PFSK-1 (cell line): ENCODE measurements around the gene BTF3L4.

Experiments
- POLR2AphosphoS5 ChIP-seq: IDR thresholded peaks from 2 replicates; pipeline ENCODE4 v1.6.1; 2012; ENCODE audit warnings: low read depth, mild to moderate bottlenecking, control low read depth, low read length, moderate library complexity
- TF ChIP-seq, protein P1 (sequence below), 2 experiments: IDR thresholded peaks; 2 replicates each; pipeline versions ENCODE4 v1.6.1 to v1.8.0; 2011 to 2012; ENCODE audit warnings: low read depth in 2 of 2, low read length in 2 of 2, control low read depth in 1 of 2, inconsistent platforms in 1 of 2, mild to moderate bottlenecking in 1 of 2, moderate library complexity in 1 of 2; ENCODE audit not compliant: insufficient read depth in 1 of 2

DNA sequence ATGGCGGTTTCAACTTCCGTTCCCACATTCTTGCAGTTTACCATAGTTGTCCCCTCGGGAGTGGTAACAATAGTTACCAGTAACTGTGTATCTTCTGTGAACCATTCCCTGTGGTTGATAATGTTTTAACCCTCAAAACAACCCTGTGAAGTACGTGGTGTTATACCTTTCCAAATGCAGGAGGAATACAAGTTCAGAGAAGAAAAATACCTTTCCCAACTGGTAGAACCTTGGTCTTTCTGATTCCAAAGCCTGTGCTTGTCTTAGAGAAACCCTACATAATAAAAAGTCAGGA lies 789 bp downstream of the BTF3L4 start:
- no peak for TF ChIP-seq POLR2AphosphoS5
- TF ChIP-seq, protein P1, sequence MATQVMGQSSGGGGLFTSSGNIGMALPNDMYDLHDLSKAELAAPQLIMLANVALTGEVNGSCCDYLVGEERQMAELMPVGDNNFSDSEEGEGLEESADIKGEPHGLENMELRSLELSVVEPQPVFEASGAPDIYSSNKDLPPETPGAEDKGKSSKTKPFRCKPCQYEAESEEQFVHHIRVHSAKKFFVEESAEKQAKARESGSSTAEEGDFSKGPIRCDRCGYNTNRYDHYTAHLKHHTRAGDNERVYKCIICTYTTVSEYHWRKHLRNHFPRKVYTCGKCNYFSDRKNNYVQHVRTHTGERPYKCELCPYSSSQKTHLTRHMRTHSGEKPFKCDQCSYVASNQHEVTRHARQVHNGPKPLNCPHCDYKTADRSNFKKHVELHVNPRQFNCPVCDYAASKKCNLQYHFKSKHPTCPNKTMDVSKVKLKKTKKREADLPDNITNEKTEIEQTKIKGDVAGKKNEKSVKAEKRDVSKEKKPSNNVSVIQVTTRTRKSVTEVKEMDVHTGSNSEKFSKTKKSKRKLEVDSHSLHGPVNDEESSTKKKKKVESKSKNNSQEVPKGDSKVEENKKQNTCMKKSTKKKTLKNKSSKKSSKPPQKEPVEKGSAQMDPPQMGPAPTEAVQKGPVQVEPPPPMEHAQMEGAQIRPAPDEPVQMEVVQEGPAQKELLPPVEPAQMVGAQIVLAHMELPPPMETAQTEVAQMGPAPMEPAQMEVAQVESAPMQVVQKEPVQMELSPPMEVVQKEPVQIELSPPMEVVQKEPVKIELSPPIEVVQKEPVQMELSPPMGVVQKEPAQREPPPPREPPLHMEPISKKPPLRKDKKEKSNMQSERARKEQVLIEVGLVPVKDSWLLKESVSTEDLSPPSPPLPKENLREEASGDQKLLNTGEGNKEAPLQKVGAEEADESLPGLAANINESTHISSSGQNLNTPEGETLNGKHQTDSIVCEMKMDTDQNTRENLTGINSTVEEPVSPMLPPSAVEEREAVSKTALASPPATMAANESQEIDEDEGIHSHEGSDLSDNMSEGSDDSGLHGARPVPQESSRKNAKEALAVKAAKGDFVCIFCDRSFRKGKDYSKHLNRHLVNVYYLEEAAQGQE (IDR thresholded peaks at IDR 0.05; ENCODE audit: insufficient read depth in 1 of 2, low read depth in 2 of 2, low read length in 2 of 2), result no peak
